Measurements from ENCODE around the gene CRHR1.

- TF ChIP-seq EZH2 (IDR thresholded peaks at IDR 0.05) (no peak), POLR2AphosphoS5 (IDR thresholded peaks at IDR 0.05; ENCODE audit: borderline replicate concordance, low read depth, low read length) (no peak), FOXP2 (optimal IDR thresholded peaks at IDR 0.05; ENCODE audit: control extremely low read depth, extremely low read length, insufficient read depth) (no peak)
Measured at GRCh38 chr17:45801421-45801820, 17.3 kb downstream of the CRHR1 start.
